ENCODE data around the gene POLR2H.

The POLR2H gene

DNA sequence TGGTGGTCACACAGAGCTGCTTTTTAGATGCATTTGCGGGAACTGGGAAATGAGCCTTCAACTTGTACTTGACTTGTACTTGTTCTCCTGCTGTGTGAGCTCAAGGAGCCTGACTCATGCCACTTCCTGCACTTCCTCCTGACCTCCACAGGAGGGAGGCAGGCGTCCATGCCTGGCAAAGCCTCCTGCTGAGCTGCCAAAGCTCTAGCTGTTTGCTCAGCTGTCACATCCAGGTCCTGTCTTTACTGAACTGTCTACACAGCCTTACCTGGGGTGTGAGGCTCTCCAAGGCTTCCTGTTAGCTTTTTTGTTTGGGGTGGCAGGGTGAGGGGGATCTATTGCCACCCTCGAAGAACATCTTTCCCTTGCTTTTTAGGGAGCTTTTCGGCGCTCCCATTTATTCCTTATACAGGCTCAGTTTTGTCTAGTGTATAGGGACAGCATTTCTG is 10.1 kb downstream of the POLR2H start:
- no peak overlapping the region for H3K4me3 ChIP-seq (ENCODE audit: control insufficient read depth, low read depth, low read length)
- DNase-seq (ENCODE audit: low read depth) = peak; percentile 90
- TF ChIP-seq, protein P1, sequence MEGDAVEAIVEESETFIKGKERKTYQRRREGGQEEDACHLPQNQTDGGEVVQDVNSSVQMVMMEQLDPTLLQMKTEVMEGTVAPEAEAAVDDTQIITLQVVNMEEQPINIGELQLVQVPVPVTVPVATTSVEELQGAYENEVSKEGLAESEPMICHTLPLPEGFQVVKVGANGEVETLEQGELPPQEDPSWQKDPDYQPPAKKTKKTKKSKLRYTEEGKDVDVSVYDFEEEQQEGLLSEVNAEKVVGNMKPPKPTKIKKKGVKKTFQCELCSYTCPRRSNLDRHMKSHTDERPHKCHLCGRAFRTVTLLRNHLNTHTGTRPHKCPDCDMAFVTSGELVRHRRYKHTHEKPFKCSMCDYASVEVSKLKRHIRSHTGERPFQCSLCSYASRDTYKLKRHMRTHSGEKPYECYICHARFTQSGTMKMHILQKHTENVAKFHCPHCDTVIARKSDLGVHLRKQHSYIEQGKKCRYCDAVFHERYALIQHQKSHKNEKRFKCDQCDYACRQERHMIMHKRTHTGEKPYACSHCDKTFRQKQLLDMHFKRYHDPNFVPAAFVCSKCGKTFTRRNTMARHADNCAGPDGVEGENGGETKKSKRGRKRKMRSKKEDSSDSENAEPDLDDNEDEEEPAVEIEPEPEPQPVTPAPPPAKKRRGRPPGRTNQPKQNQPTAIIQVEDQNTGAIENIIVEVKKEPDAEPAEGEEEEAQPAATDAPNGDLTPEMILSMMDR (conservative IDR thresholded peaks at IDR 0.05; ENCODE audit: control insufficient read depth, insufficient read depth, low read depth, low read length) = peak; percentile 100

- TF ChIP-seq, protein P1 (conservative IDR thresholded peaks at IDR 0.05; ENCODE audit: control insufficient read depth, insufficient read depth, low read depth, low read length) = no peak
- DNase-seq (ENCODE audit: low read depth) = no peak
- no peak overlapping the region for H3K4me3 ChIP-seq (ENCODE audit: control insufficient read depth, low read depth, low read length)
These were observed 10.8 kb downstream of the POLR2H start for GRCh38 chr3:184372296-184372821.

DNA sequence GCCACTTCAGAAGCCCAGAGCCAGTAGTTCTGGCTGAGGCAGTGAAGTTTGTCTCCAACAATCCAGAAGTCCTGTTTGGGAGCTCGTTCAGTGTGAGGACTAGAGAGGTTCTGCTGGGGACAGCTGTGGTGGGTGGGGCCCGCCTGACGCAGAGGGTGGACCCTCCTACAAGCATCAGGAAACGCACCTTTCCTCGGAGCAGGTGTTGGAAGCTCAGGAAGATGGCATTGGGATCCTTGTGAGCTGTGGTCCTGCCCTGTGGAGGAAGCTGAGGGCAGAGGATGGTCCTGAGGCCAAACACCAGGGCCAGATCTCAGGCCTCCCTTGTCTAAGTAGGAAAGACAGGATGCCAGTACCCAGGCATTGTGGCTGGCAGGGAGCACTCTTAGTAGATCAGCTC is 11.4 kb downstream of the POLR2H start:
- TF ChIP-seq, protein P1 (conservative IDR thresholded peaks at IDR 0.05; ENCODE audit: control insufficient read depth, insufficient read depth, low read depth, low read length) = no peak
- DNase-seq (ENCODE audit: low read depth) = no peak
- H3K4me3 ChIP-seq (ENCODE audit: control insufficient read depth, low read depth, low read length) = no peak overlapping the region

GRCh38 chr3:184373422-184373821 is 11.9 kb downstream of the POLR2H start:
- peak; percentile 50 for DNase-seq (ENCODE audit: low read depth)
- no peak overlapping the region for H3K4me3 ChIP-seq (ENCODE audit: control insufficient read depth, low read depth, low read length)
- TF ChIP-seq, protein P1 (conservative IDR thresholded peaks at IDR 0.05; ENCODE audit: control insufficient read depth, insufficient read depth, low read depth, low read length) = no peak

- no peak overlapping the region for H3K4me3 ChIP-seq (ENCODE audit: control insufficient read depth, low read depth, low read length)
- TF ChIP-seq, protein P1 (conservative IDR thresholded peaks at IDR 0.05; ENCODE audit: control insufficient read depth, insufficient read depth, low read depth, low read length) = no peak
- no peak for DNase-seq (ENCODE audit: low read depth)
These were observed 14.4 kb downstream of the POLR2H start for GRCh38 chr3:184375747-184376461.

GRCh38 chr3:184377374-184377773 is 15.9 kb downstream of the POLR2H start:
- TF ChIP-seq, protein P1 (conservative IDR thresholded peaks at IDR 0.05; ENCODE audit: control insufficient read depth, insufficient read depth, low read depth, low read length) = no peak

More at GRCh38 chr3:184377374-184377773, 15.9 kb downstream of the POLR2H start:
- no peak for DNase-seq (ENCODE audit: low read depth)
- no peak overlapping the region for H3K4me3 ChIP-seq (ENCODE audit: control insufficient read depth, low read depth, low read length)
